GM10847 (cell line): Measurements from ENCODE around the gene ZNF850.

Source experiments
- POLR2A ChIP-seq: IDR thresholded peaks from 2 replicates; pipeline ENCODE4 v1.6.1; 2011; ENCODE audit not compliant: insufficient read length; ENCODE audit errors: extremely low read depth

ZNF850 gene

DNA sequence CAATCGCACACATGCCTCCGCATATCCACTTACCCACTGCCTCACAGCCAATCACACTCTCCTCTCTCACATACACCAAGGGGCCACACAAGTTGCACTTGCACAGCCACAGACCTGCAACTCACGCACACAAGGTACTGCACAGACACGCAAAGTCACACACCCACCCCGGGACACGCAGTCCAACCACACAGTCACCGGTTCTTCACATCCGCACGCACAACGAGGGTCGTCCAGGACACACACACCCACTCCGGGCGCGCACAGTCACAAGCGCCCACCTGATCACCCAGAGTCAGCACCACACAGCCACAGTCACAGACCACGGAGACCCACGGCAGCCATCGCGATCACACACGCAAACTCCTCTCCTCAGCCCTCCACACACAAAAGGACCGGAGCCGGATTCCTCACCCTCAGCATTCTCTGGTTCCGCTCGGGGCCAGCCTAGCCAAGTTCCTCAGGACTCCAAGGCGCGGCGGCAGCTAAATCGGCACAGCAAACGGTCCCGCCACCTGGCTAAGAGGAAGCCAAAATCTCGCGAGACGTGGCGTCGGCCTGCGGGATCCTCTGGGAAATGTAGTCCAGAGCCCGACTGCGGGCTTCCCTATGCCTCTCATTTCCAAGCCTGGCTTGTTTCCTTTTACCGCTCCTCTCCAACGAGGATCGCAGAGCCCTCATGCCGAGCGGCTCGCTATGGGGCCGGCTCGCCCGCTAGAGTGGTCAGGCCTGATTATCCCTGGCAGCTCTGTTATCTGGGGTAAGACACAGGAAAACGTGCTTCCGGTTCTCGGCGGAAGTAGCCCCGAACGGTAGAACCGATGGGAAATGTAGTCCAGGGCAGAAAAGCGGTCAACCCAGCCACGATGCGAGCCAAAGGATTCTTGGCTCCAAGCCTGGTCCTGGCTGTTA, at the start of gene ZNF850:
ZNF850 (minus strand) TSS at position 497 of the 912 bp plus-strand sequence. CDS start 10,201 bp downstream, outside the sequence.
- TF ChIP-seq POLR2A: peak; percentile 28

DNA sequence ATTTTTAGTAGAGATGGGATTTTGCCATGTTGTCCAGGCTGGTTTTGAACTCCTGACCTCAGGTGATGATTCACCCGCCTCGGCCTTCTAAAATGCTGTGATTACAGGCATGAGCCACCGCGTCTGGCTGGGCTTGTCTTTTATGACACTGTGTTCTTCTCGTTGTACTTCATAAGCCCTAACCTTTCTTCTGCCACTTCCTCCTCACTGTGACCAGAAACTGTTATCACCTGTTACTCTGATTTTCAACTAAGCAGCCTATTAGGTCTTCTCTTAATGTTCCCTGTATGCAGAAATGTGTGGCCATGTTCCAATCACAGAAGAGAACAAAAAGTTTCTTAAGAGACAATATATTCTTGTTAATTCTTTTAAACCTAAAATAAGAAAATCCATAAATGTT, 49.2 kb upstream of the ZNF850 start:
- TF ChIP-seq POLR2A: no peak

DNA sequence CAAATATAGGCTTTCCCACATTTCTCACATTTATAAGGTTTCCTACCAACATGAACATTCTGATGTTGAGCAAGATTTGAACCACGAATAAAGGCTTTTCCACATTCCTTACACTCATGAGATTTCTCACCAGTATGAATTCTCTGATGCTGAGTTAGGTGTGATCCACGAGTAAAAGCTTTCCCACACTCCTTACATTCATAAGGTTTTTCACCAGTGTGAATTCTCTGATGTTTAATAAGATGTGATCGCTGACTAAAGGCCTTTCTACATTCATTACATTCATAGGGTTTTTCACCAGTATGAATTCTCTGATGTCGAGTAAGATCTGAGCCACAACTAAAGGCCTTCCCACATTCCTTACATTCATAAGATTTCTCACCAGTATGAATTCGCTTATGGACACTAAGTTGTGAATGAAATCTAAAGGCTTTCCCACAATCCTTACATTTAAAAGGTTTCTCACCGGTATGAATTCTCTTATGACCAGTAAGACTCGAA, 46.6 kb upstream of the ZNF850 start:
- TF ChIP-seq POLR2A: no peak

DNA sequence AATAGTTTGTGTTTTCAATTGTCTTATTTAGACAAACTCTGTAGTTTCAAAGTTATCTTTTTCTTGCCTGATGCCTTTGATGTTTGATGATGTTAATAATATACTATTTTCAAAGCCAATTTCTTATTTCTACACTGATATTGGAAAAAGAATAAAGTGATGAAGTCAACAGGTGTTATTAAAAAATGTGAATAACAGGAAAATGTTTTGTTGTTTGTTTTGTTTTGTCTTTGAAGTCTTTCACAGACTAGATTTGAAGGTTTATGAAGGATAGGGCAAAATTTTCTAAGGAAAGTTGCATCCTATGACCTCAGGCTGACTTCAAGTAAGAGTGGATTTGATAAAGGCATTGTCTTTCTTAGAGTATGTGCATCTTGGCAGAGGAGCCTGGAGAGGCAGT, 34.4 kb upstream of the ZNF850 start:
- no peak for TF ChIP-seq POLR2A

DNA sequence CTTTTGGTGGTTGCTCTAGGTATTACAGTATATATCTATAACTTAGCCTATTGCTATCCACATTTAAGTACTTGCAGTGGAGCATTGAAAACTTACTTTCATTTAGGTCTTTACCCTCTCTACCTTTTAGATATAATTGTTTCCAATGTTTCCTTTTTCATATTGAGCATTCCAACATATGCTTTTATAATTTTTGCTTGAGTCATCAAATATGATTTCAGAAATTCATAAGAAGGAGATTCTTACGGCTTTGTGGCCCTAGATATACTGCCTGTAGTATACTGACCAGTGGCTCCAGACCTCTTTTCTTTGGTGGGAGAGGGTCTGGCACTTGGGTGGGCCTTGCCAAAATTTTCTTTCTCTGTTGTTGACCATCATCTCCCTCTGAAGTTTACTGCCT, 32.8 kb upstream of the ZNF850 start:
- TF ChIP-seq POLR2A: no peak

DNA sequence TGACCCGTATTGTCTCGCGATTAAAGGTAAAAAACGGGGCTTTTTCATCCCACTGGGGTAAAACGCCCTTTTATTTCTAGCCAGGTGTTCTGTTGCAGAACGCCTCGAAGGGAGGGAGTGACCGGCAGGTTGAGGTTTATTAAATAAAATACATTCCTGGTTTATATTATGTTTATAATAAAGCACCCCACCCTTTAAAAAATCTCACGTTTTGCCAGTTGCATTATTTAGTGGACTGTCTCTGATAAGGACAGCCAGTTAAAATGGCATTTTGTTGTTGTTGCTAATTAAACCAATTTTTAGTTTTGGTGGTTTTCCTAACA, 25.1 kb upstream of the ZNF850 start:
- no peak for TF ChIP-seq POLR2A

DNA sequence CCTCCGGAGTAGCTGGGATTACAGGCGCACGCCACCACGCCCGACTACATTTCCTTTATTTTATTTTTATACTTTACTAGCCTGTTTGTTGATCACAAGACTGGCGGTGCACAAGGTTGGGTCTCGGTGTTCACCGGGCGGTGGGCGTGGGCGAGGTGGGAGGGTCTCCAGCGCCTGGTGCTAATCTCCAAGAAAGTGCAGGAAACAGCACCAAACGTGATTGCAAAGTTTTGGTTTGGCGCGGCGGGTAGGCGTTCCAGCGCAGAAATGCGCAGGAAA, 24.0 kb upstream of the ZNF850 start:
- no peak for TF ChIP-seq POLR2A

DNA sequence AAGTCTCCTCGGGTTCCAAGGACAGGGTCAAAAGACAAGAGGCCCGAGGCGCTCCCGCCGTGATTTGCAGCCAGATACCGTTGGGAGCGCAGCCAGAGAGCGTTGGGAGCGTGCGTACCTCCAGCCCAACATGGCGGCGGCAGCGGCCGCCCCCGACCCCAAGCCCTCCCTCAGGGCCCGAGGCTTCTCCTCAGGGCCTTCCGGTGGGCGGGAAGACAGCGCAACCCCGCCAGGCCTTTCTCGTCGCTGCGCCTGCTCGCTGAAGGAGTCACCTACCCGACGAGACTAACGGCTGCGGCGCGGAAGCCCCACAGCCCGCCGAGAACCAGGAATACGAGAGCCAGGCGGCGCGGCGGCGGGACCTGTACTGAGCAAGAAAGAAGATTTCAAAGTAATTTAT, 3.2 kb upstream of the ZNF850 start:
- no peak for TF ChIP-seq POLR2A

DNA sequence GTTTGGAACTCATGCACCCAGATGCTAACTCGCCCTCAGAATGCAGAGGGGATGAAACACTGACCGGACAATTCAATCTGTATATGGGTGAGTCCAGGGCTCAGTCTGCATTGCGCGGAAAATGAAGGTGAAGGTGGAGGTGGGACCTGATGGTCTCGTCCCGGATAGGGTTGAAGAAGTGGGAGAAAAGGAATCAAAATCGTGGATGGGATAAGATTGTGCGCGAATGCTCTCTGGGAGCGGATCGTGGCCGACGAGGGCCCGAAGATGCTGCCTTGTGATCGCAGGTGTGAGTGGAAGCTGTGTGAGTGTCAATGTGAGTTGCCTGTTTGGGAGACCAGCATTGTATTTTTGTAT, 594 bp upstream of the ZNF850 start:
- no peak for TF ChIP-seq POLR2A

DNA sequence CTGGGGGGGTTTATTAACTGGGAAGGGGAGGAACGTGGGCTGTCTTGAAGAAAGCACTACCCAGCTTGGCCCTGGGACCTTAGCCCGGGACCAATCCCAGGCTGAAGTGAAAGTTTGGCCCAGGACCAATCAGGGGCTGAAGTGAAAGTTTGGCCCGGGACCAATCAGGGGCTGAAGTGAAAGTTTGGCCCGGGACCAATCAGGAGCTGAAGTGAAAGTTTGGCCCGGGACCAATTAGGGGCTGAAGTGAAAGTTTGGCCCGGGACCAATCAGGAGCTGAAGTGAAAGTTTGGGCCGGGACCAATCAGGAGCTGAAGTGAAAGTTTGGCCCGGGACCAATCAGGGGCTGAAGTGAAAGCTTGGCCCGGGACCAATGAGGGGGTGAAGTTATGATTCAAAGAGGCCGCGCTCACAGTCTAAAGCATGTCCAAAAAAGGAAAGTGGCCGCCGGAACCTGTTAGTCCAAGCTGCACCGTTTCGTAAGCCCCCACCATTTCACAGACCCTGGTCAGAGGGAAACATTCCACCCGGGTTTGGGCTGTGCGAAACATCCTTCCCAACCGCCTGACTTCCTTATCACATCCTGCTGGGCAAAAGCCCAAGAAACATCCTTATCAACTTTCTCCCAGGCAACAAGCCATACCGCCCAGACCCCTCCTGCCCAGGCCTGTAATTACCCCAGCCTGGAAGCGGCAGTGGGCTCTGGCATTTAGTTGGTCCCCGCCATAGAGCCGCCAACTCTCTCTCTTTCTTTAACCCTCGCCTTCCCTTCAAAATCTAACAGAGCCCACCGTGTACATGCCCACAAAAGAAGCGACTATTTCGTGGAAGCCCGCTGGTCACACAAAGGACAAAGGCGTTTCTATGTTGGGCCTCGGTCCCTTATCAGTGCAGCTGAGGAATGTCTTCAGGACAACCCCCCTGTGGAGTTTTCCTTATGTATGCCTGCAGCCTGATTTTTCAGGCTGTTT, 1.1 kb downstream of the ZNF850 start:
- TF ChIP-seq POLR2A: no peak

DNA sequence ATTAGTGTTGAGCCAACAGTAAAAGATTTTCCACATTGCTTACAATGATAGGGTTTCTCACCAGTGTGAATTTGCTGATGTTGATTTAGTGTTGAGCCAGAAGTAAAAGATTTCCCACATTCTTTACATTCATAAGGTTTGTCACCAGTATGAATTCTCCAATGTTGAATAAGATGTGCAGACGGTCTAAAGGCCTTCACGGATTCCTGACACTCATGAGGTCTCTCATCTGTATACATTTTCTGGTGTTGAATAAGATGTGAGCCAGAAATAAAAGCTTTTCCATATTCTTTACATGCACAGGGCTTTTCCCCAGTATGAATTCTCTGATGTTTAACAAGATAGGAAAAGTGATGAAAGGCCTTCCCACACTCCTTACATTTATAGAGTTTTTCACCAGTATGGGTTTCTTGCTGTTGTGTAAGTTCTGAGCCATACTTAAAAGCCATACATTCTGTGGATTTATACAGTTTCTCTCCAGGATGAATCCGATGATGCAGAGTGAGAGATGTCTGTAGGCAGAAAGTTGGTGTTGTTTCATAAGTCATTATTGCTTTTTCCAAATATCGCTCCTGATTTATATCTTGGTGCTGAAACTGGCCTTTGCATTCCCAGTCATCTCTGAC, 22.4 kb downstream of the ZNF850 start:
- no peak for TF ChIP-seq POLR2A

DNA sequence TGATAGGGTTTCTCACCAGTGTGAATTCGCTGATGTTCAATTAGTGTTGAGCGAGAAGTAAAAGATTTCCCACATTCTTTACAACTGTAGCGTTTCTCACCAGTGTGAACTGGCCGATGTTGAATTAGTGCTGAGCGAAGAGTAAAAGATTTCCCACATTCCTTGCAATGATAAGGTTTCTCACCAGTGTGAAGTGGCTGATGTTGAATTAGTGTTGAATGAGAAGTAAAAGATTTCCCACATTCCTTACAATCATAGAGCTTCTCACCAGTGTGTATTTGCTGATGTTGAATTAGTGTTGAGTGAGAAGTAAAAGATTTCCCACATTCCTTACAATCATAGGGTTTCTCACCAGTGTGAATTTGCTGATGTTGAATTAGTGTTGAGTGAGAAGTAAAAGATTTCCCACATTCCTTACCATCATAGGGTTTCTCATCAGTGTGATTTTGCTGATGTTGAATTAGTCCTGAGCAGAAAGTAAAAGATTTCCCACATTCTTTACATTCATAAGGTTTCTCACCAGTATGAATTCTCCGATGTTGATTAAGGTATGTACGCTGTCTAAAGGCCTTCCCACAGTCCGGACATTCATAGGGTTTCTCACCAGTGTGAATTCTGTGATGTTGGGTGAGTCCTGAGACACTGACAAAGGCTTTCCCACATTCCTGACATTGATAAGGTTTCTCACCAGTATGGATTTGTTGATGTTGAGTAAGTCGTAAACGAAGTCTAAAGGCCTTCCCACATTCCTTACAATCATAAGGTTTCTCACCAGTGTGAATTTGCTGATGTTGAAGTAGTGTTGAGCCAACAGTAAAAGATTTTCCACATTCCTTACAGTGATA, 24.0 kb downstream of the ZNF850 start:
- no peak for TF ChIP-seq POLR2A

DNA sequence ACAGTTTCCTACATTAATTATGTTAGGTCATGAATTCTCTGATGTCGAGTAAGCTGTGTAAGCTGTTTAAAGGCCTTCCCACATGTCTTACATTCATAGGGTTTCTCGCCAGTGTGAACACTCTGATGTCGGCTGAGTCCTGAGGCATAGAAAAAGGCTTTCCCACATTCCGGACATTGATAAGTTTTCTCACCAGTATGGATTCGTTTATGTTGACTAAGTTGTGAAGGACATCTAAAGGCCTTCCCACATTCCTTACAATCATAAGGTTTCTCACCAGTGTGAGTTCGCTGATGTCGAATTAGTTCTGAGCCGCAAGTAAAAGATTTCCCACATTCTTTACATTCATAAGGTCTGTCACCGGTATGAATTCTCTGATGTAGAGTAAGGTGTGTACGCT, 24.9 kb downstream of the ZNF850 start:
- TF ChIP-seq POLR2A: no peak

DNA sequence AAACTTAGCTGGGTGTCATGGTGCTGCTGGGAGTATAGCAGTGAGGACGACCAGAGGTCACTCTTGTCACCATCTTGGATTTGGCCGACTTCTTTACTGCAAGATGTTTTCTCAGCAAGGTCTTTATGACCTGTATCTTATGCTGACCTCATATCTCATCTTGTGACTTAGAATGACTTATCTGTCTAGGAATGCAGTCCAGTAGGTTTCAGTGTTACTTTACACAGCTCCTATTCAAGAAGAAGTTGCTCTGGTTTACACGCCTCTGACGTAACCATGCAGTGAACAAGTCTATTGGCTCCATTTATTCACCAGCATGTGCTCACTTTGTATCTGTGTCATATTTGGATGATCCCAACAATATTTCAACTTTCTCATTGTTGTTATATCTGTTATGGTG, 26.7 kb downstream of the ZNF850 start:
- no peak for TF ChIP-seq POLR2A
